Measurements from ENCODE around the gene CORO2B. TPM values are rescaled to one million over a fixed set of nuclear protein-coding genes. Genes with fewer than 3 reads are reported as not detected.

CORO2B gene
- polyA plus RNA-seq, 3 donors from 2014 or later = not detected

GRCh38 chr15:68656438-68656739 is 77.6 kb downstream of the CORO2B start:
- Mint-ChIP-seq H3K4me1 (no peaks in the 10 kb centered on the region), H3K27ac (no peak overlapping the region), H3K36me3 (no peaks in the 10 kb centered on the region), H3K9me3 (no peaks in the 10 kb centered on the region), H3K4me3 (no peak overlapping the region), H3K27me3 (ENCODE audit: low read depth in 3 of 3) (peaks cover 0 to 4% (median 4%) of the 10 kb centered on the region in 3 donors)
- no peak for DNase-seq

DNA sequence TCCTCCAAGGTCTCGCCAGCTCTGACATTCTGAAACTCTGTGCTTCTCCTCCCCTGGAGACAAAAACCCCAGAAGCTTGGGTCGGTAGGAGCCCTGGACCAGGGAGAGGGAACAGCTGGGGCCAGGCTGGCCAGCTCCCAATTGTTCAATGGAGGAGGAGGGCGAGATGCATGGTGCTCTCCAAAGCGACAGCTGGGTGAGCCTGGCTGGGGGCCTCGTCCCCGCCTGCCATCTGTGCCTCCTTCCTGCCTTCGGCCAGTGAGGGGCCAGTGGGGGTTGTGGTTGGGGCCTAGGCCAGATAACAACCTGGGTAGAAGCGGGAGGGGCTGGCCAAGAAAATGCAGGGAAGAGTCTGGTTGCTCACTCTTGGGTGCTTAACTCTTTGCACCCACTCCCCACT is 79.4 kb downstream of the CORO2B start:
- DNase-seq = no peak
- peaks cover 0 to 4% (median 4%) of the 10 kb centered on the region in 3 donors for H3K27me3 Mint-ChIP-seq (ENCODE audit: low read depth in 3 of 3)
- no peak overlapping the region for H3K4me3 Mint-ChIP-seq

GRCh38 chr15:68658641-68659358 is 80.0 kb downstream of the CORO2B start:
- Mint-ChIP-seq H3K27ac (no peak overlapping the region), H3K9me3 (no peaks in the 10 kb centered on the region)

More for the DNA sequence above, 79.4 kb downstream of the CORO2B start:
- Mint-ChIP-seq H3K27ac (no peak overlapping the region), H3K9me3 (no peaks in the 10 kb centered on the region), H3K4me1 (no peaks in the 10 kb centered on the region), H3K36me3 (no peaks in the 10 kb centered on the region)

GRCh38 chr15:68663526-68663925 is 84.7 kb downstream of the CORO2B start:
- Mint-ChIP-seq H3K4me1 (no peaks in the 10 kb centered on the region), H3K27me3 (ENCODE audit: low read depth in 3 of 3) (peaks cover 0 to 6% (median 3%) of the 10 kb centered on the region in 3 donors), H3K4me3 (no peak overlapping the region), H3K36me3 (no peaks in the 10 kb centered on the region), H3K9me3 (no peaks in the 10 kb centered on the region), H3K27ac (no peak overlapping the region)
- DNase-seq = no peak

More at GRCh38 chr15:68658641-68659358, 80.0 kb downstream of the CORO2B start:
- Mint-ChIP-seq H3K4me3 (no peak overlapping the region), H3K4me1 (no peaks in the 10 kb centered on the region), H3K27me3 (ENCODE audit: low read depth in 3 of 3) (peaks cover 0 to 4% (median 4%) of the 10 kb centered on the region in 3 donors), H3K36me3 (no peaks in the 10 kb centered on the region)
- DNase-seq = no peak

- H3K36me3 Mint-ChIP-seq = no peaks in the 10 kb centered on the region
- DNase-seq = no peak
- no peak overlapping the region for H3K4me3 Mint-ChIP-seq
- no peaks in the 10 kb centered on the region for H3K9me3 Mint-ChIP-seq
- peaks cover 0 to 9% (median 7%) of the 10 kb centered on the region in 3 donors for H3K27me3 Mint-ChIP-seq (ENCODE audit: low read depth in 3 of 3)
- H3K4me1 Mint-ChIP-seq = no peaks in the 10 kb centered on the region
- H3K27ac Mint-ChIP-seq = no peak overlapping the region
Observed at GRCh38 chr15:68666120-68666811, 87.5 kb downstream of the CORO2B start.

GRCh38 chr15:68666812-68667450 is 88.1 kb downstream of the CORO2B start:
- Mint-ChIP-seq H3K36me3 (no peaks in the 10 kb centered on the region), H3K4me1 (no peaks in the 10 kb centered on the region), H3K27me3 (ENCODE audit: low read depth in 3 of 3) (peaks cover 0 to 11% (median 7%) of the 10 kb centered on the region in 3 donors), H3K4me3 (no peak overlapping the region), H3K27ac (no peak overlapping the region), H3K9me3 (no peaks in the 10 kb centered on the region)
- no peak for DNase-seq

- H3K27ac Mint-ChIP-seq = no peak overlapping the region
- H3K4me1 Mint-ChIP-seq = no peaks in the 10 kb centered on the region
- DNase-seq = no peak
- no peak overlapping the region for H3K4me3 Mint-ChIP-seq
- no peaks in the 10 kb centered on the region for H3K36me3 Mint-ChIP-seq
- H3K9me3 Mint-ChIP-seq = no peaks in the 10 kb centered on the region
- peaks cover 0 to 11% (median 7%) of the 10 kb centered on the region in 3 donors for H3K27me3 Mint-ChIP-seq (ENCODE audit: low read depth in 3 of 3)
Observed at GRCh38 chr15:68667800-68668625, 89.2 kb downstream of the CORO2B start.

DNA sequence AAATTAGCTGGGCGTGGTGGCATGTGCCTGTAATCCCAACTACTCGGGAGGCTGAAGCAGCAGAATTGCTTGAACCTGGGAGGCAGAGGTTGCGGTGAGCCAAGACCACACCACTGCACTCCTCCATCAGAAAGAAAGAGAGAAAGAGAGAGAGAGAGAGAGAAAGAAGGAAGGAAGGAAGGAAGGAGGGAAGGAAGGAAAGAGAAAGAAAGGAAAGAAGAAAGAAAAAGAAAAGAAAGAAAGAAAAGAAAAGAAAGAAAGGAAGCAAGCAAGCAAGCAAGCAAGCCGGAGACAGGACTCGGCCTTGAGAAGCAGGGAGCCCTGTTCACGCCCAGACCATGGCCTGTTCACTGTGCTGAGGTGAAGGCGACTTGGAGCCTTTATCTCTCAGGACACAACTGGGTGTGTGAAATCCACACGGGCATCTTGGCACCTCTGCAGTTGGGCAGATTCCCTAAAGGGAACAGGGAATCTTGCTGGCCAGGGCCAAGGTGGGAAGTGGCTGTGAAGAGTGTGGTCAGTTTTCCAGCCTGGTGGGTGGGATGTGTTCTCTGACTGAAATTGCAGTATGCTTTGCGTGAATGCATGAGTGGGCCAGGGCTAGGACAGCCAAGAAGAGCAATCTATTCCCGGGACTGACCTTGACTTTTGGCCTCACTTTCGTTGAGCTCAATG is 90.3 kb downstream of the CORO2B start:
- Mint-ChIP-seq H3K4me3 (no peak overlapping the region), H3K4me1 (peaks cover 2 to 5% of the 10 kb centered on the region in 2 donors), H3K27ac (no peak overlapping the region), H3K27me3 (ENCODE audit: low read depth in 3 of 3) (peaks cover 2 to 10% (median 9%) of the 10 kb centered on the region in 3 donors), H3K36me3 (no peaks in the 10 kb centered on the region), H3K9me3 (no peaks in the 10 kb centered on the region)
- DNase-seq = no peak

- H3K9me3 Mint-ChIP-seq = no peaks in the 10 kb centered on the region
- H3K4me3 Mint-ChIP-seq = no peak overlapping the region
- no peak overlapping the region for H3K27ac Mint-ChIP-seq
- no peaks in the 10 kb centered on the region for H3K36me3 Mint-ChIP-seq
- DNase-seq = no peak
- H3K4me1 Mint-ChIP-seq = peaks cover 2 to 6% of the 10 kb centered on the region in 2 donors
- H3K27me3 Mint-ChIP-seq (ENCODE audit: low read depth in 3 of 3) = peaks cover 2 to 11% (median 7%) of the 10 kb centered on the region in 3 donors
Observed at GRCh38 chr15:68672251-68672650, 93.5 kb downstream of the CORO2B start.

DNA sequence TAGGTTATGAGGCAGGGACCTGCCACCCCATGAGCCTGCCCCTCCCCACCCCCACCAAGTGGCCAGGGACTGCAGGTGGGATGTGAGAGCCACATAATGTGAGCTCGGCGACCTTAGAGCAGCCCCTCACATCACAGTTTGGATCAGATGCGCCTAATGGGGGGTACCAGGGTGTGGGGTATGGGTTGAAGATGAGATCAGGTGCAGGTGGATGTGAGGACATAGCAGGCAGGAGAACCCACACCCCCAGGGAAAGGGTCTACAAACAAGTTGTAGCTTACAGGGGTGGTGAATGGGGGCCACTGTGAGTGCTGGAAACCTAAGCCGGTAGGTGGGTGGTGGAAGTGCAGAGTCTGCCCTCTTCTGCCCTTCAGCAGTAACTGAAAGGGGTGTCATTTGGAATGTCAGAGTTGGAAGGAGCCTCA is 94.0 kb downstream of the CORO2B start:
- H3K27me3 Mint-ChIP-seq (ENCODE audit: low read depth in 3 of 3) = peaks cover 2 to 11% (median 7%) of the 10 kb centered on the region in 3 donors
- H3K36me3 Mint-ChIP-seq = no peaks in the 10 kb centered on the region
- H3K9me3 Mint-ChIP-seq = no peaks in the 10 kb centered on the region
- H3K4me1 Mint-ChIP-seq = peaks cover 2 to 6% of the 10 kb centered on the region in 2 donors
- H3K4me3 Mint-ChIP-seq = no peak overlapping the region
- no peak for DNase-seq
- H3K27ac Mint-ChIP-seq = no peak overlapping the region

- DNase-seq = no peak
- Mint-ChIP-seq H3K9me3 (no peaks in the 10 kb centered on the region), H3K27ac (no peak overlapping the region), H3K4me3 (no peak overlapping the region), H3K4me1 (peaks cover 2 to 6% of the 10 kb centered on the region in 2 donors), H3K27me3 (ENCODE audit: low read depth in 3 of 3) (peaks cover 2 to 8% (median 3%) of the 10 kb centered on the region in 3 donors), H3K36me3 (no peaks in the 10 kb centered on the region)
Observed at GRCh38 chr15:68674975-68675374, 96.2 kb downstream of the CORO2B start.

GRCh38 chr15:68676011-68676605 is 97.3 kb downstream of the CORO2B start:
- no peak for DNase-seq
- Mint-ChIP-seq H3K9me3 (no peaks in the 10 kb centered on the region), H3K4me1 (peaks cover 2 to 6% of the 10 kb centered on the region in 2 donors), H3K36me3 (no peaks in the 10 kb centered on the region), H3K27me3 (ENCODE audit: low read depth in 3 of 3) (peaks cover 2 to 6% (median 3%) of the 10 kb centered on the region in 3 donors), H3K27ac (no peak overlapping the region), H3K4me3 (no peak overlapping the region)

DNA sequence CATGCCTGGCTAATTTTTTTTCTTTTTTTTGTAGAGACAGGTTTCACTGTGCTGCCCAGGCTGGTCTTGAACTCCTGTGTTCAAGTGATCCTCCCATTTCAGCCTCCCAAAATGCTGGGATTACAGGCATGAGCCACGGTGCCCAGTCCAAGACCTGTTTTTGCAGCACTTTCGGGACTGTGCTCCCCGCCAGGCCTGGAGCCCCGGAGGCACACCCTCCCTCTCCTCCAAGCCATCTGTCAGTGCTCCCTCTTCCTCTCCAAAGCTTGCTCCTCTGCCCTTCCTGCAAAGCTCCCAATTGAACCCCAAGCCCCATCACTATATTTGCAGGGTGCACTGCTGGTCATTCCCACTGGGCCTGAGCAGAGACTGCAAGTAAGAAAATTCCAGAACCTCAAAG is 98.1 kb downstream of the CORO2B start:
- peaks cover under 1 to 6% (median 6%) of the 10 kb centered on the region in 3 donors for H3K27me3 Mint-ChIP-seq (ENCODE audit: low read depth in 3 of 3)
- no peak overlapping the region for H3K27ac Mint-ChIP-seq
- no peak overlapping the region for H3K4me3 Mint-ChIP-seq
- no peaks in the 10 kb centered on the region for H3K9me3 Mint-ChIP-seq
- DNase-seq = no peak
- H3K4me1 Mint-ChIP-seq = peaks cover 2 to 6% of the 10 kb centered on the region in 2 donors
- no peaks in the 10 kb centered on the region for H3K36me3 Mint-ChIP-seq

All from immature natural killer cell (primary cell).